A549 (cell line): ENCODE data around the gene JAML. TPM values are rescaled to one million over a fixed set of nuclear protein-coding genes. Genes with fewer than 3 reads are reported as not detected.

Experiments used
- ATAC-seq, 2 experiments: fragments of 200-7000 bp in 1 of 2; fragments of >200 bp in 1 of 2; cut with Nextera tagmentation in 1 of 2; cut with Tn5 transposase in 1 of 2; 3 replicates each; pipeline versions ENCODE4 v1.8.0 to v1.9.1; 2018 to 2020; ENCODE audit warnings: mild to moderate bottlenecking in 1 of 2, moderate library complexity in 1 of 2
- CTCF ChIA-PET: fragments of 300-600 bp; sonication (Branson Sonifier 250); formaldehyde crosslinking; extraction: SDS; loops from one replicate; lab custom pipeline; 2021; ENCODE audit warnings: antibody characterized with exemption, inconsistent platforms; lab: Yijun Ruan, JAX
- POLR2A ChIA-PET: fragments of 350-600 bp; formaldehyde crosslinking; extraction: SDS; loops from one replicate; lab custom pipeline; 2021; ENCODE audit warnings: antibody characterized with exemption, inconsistent platforms; lab: Yijun Ruan, JAX
- DNase-seq, 2 experiments: peaks; one replicate each; pipeline versions ENCODE4 v3.0.0 to v3.0.0-alpha.2; 2011 to 2016; ENCODE audit warnings: low read depth in 1 of 2, low spot score in 1 of 2
- FAIRE-seq: peaks from 2 replicates; lab custom pipeline; 2011; peaks lifted over from hg19 to GRCh38; lab: Jason Lieb, UNC
- H3K27ac ChIP-seq, 2 experiments: fragments of >200 bp; sonication (Bioruptor Twin); formaldehyde crosslinking; 3 replicates each; pipeline ENCODE4 v1.5.1; 2016 to 2017
- H3K4me1 ChIP-seq: fragments of >200 bp; sonication (Bioruptor Twin); formaldehyde crosslinking; 3 replicates; pipeline ENCODE4 v1.6.1; 2016
- H3K4me2 ChIP-seq: fragments of >200 bp; sonication (Bioruptor Twin); formaldehyde crosslinking; 3 replicates; pipeline ENCODE4 v1.6.1; 2016
- H3K4me3 ChIP-seq: fragments of >200 bp; sonication (Bioruptor Twin); formaldehyde crosslinking; 3 replicates; pipeline ENCODE4 v1.5.1; 2016
- H3K9me3 ChIP-seq: fragments of >200 bp; sonication (Bioruptor Twin); formaldehyde crosslinking; 3 replicates; pipeline ENCODE4 v1.6.1; 2016
- ATOH8 ChIP-seq: fragments of 250-450 bp; sonication (Bioruptor Pico); IDR thresholded peaks from 2 replicates; pipeline ENCODE4 v1.5.0; 2020; ENCODE audit warnings: low read depth, mild to moderate bottlenecking, moderate library complexity
- BHLHE40 ChIP-seq: IDR thresholded peaks from 2 replicates; pipeline ENCODE4 v1.6.1; 2012; ENCODE audit warnings: low read depth, low read length, inconsistent platforms
- CBX8 ChIP-seq: fragments of 200-600 bp; sonication (generic); IDR thresholded peaks from 2 replicates; pipeline ENCODE4 v1.6.1; 2016
- CHD2 ChIP-seq: fragments of 150-350 bp; IDR thresholded peaks from 2 replicates; pipeline ENCODE4 v1.6.1; 2014; ENCODE audit warnings: low read length; ENCODE audit not compliant: partially characterized antibody
- EHMT2 ChIP-seq: fragments of 200-600 bp; sonication (generic); IDR thresholded peaks from 2 replicates; pipeline ENCODE4 v1.6.1; 2016; ENCODE audit warnings: antibody characterized with exemption, low read depth, mild to moderate bottlenecking, moderate library complexity
- EP300 ChIP-seq, 2 experiments: fragments of >200 bp; sonication (Bioruptor Twin); formaldehyde crosslinking; IDR thresholded peaks; 2 replicates in 1 of 2; 3 replicates in 1 of 2; pipeline ENCODE4 v1.6.1; 2016 to 2017
- FOSB ChIP-seq: fragments of 250-450 bp; sonication (Bioruptor Pico); IDR thresholded peaks from 2 replicates; pipeline ENCODE4 v1.5.0; 2020; ENCODE audit warnings: mild to moderate bottlenecking, moderate library complexity
- FOSL2 ChIP-seq, 2 experiments: fragments of 450-650 bp in 1 of 2; fragments of >200 bp in 1 of 2; sonication (Bioruptor Twin) in 1 of 2; formaldehyde crosslinking; IDR thresholded peaks; 2 replicates each; pipeline versions ENCODE4 v1.5.0 to v1.6.1; 2016 to 2020; ENCODE audit warnings: mild to moderate bottlenecking in 1 of 2, moderate library complexity in 1 of 2
- HDAC2 ChIP-seq: fragments of 200-600 bp; sonication (generic); IDR thresholded peaks from 2 replicates; pipeline ENCODE4 v1.6.1; 2016
- HEYL ChIP-seq: fragments of 250-450 bp; sonication (Bioruptor Pico); IDR thresholded peaks from 2 replicates; pipeline ENCODE4 v1.8.0; 2021; ENCODE audit warnings: mild to moderate bottlenecking, moderate library complexity
- HOXA7 ChIP-seq: fragments of 250-450 bp; sonication (Bioruptor Pico); IDR thresholded peaks from 2 replicates; pipeline ENCODE4 v1.5.0; 2020; ENCODE audit warnings: mild to moderate bottlenecking, moderate library complexity
- HOXB13 ChIP-seq: fragments of 250-450 bp; sonication (Bioruptor Pico); IDR thresholded peaks from 2 replicates; pipeline ENCODE4 v1.5.0; 2020; ENCODE audit warnings: low read depth, mild to moderate bottlenecking, moderate library complexity
- JUN ChIP-seq, 2 experiments: fragments of >200 bp; sonication (Bioruptor Twin); formaldehyde crosslinking; IDR thresholded peaks; 2 replicates in 1 of 2; 3 replicates in 1 of 2; pipeline ENCODE4 v1.6.1; 2016 to 2017
- JUNB ChIP-seq: fragments of >200 bp; sonication (Bioruptor Twin); formaldehyde crosslinking; IDR thresholded peaks from 2 replicates; pipeline ENCODE4 v1.6.1; 2016
- NPAS2 ChIP-seq: fragments of 250-450 bp; sonication (Bioruptor Pico); IDR thresholded peaks from 2 replicates; pipeline ENCODE4 v1.8.0; 2022; ENCODE audit warnings: mild to moderate bottlenecking, moderate library complexity, borderline replicate concordance
- NR3C1 ChIP-seq: fragments of >200 bp; sonication (Bioruptor Twin); formaldehyde crosslinking; IDR thresholded peaks from 3 replicates; pipeline ENCODE4 v1.6.1; 2017
- POLR2A ChIP-seq: IDR thresholded peaks from 2 replicates; pipeline ENCODE4 v1.6.1; 2012; ENCODE audit warnings: mild to moderate bottlenecking, low read length
- POLR2AphosphoS2 ChIP-seq: conservative IDR thresholded peaks from 2 replicates; pipeline ENCODE4 v1.6.1; 2012; ENCODE audit warnings: low read length, improper control_type of control experiment, inconsistent platforms
- REST ChIP-seq: fragments of 200-600 bp; sonication (generic); IDR thresholded peaks from 2 replicates; pipeline ENCODE4 v1.6.1; 2016; ENCODE audit warnings: antibody characterized with exemption, mild to moderate bottlenecking, moderate library complexity
- RNF2 ChIP-seq: fragments of 200-600 bp; sonication (generic); IDR thresholded peaks from 2 replicates; pipeline ENCODE4 v1.6.1; 2016; ENCODE audit warnings: low read depth, mild to moderate bottlenecking, antibody characterized with exemption, moderate library complexity, borderline replicate concordance
- SMC3 ChIP-seq: fragments of >200 bp; sonication (Bioruptor Twin); formaldehyde crosslinking; IDR thresholded peaks from 3 replicates; pipeline ENCODE4 v1.6.1; 2018; ENCODE audit warnings: inconsistent platforms
- TP53 ChIP-seq: fragments of 250-450 bp; sonication (Bioruptor Pico); IDR thresholded peaks from 2 replicates; pipeline ENCODE4 v1.5.0; 2021; ENCODE audit warnings: mild to moderate bottlenecking, moderate library complexity
- USF2 ChIP-seq: fragments of 450-650 bp; IDR thresholded peaks from 2 replicates; pipeline ENCODE4 v1.6.1; 2014; ENCODE audit warnings: antibody characterized with exemption
- ZFP36 ChIP-seq: fragments of 450-650 bp; IDR thresholded peaks from 2 replicates; pipeline ENCODE4 v1.6.1; 2014; ENCODE audit warnings: borderline replicate concordance; ENCODE audit not compliant: partially characterized antibody
- WGBS: methylation state at CpG from one replicate; pipeline ENCODE4 v1.1.6; 2017; ENCODE audit errors: missing lambda C conversion rate; 5-methylcytosine and 5-hydroxymethylcytosine counted together
- polyA plus RNA-seq, 4 experiments: library from polyadenylated mRNA; depleted of rRNA in 3 of 4; stranded (reverse); fragments of >200 nt; fragmentation: RNase III in 1 of 4; extraction: RNeasy Plus Mini Kit Qiagen cat#74134 plus additional on column Dnase treatment in 1 of 4; gene quantifications; 2 replicates in 3 of 4; 3 replicates in 1 of 4; pipeline ENCODE4 v1.2.3, GENCODE V29; 2011 to 2017
- TF ChIP-seq, protein P1 (sequence below): fragments of >200 bp; sonication (Bioruptor Twin); formaldehyde crosslinking; IDR thresholded peaks from 2 replicates; pipeline ENCODE4 v1.6.1; 2016
- TF ChIP-seq, protein P2 (sequence below): fragments of >200 bp; sonication (Bioruptor Twin); formaldehyde crosslinking; IDR thresholded peaks from 3 replicates; pipeline ENCODE4 v1.6.1; 2016

The JAML gene
- polyA plus RNA-seq, 2 of the 4 experiments (the other 2 are of a cell fraction) = not detected

DNA sequence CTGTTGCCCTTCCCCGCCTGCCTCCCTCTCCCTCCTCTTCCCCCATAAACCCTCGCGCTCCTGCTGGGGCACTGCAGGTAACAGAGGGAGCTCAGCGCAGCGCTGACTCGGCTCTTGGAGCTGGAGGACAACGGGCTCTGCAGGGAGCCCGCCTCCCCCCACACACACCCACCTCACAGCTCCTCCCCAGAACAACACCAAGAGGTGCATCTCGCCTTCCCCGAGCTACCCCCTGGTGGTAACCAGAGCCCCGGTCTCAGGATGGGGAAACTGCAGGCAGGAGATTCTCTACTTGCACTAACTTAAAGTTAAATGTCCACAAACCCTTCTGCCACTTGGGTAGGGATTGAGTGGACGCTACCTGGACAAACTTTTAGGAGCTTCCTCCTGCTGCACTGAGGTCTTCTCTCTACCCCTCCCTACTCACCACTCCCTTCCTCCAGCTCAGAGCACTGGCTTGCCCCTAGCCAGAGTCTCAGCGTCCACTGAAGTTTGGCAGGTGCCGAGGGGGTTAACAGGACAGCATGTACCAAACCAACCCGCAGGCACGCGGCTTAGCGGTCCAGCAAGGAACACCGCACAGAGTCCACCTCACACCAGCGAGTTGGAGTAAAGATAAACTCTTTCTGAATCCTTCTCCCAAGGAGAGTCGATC lies 68.2 kb downstream of the JAML start:
- H3K9me3 ChIP-seq = no peaks in the 10 kb centered on the region
- H3K4me2 ChIP-seq = peak overlapping the region; percentile 36; the same call in 1 of the 3 replicates
- 31% methylated on average over 18 of the region's 21 CpGs for WGBS
- DNase-seq (peak in 1 of 2 experiments; percentile 26), FAIRE-seq (no peak), ATAC-seq (peak in 1 of 2 experiments; percentile 28; a peak in 3 of 6 replicates)
- CTCF ChIA-PET = interaction anchor here (0.7 to 7.1 kb wide), 5 partner anchors 10 to 196 kb away, joined by 3 to 76 read pairs (median 6); no protein-coding TSS in a partner anchor
- TF ChIP-seq SMC3 (no peak), EHMT2 (no peak), FOSB (CRISPR knock-in tag) (no peak), USF2 (no peak), REST (no peak), TP53 (no peak), BHLHE40 (no peak), HOXA7 (no peak), JUN (IDR thresholded peaks at IDR 0.05) (no peak), ZFP36 (no peak), RNF2 (no peak), CBX8 (no peak)
- TF ChIP-seq, protein P1, sequence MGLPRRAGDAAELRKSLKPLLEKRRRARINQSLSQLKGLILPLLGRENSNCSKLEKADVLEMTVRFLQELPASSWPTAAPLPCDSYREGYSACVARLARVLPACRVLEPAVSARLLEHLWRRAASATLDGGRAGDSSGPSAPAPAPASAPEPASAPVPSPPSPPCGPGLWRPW = no peak
- POLR2A ChIA-PET = no interaction called here
- no peak overlapping the region for H3K27ac ChIP-seq
- H3K4me1 ChIP-seq = no peaks in the 10 kb centered on the region; the same call in 2 of the 3 replicates
- no peak overlapping the region for H3K4me3 ChIP-seq

DNA sequence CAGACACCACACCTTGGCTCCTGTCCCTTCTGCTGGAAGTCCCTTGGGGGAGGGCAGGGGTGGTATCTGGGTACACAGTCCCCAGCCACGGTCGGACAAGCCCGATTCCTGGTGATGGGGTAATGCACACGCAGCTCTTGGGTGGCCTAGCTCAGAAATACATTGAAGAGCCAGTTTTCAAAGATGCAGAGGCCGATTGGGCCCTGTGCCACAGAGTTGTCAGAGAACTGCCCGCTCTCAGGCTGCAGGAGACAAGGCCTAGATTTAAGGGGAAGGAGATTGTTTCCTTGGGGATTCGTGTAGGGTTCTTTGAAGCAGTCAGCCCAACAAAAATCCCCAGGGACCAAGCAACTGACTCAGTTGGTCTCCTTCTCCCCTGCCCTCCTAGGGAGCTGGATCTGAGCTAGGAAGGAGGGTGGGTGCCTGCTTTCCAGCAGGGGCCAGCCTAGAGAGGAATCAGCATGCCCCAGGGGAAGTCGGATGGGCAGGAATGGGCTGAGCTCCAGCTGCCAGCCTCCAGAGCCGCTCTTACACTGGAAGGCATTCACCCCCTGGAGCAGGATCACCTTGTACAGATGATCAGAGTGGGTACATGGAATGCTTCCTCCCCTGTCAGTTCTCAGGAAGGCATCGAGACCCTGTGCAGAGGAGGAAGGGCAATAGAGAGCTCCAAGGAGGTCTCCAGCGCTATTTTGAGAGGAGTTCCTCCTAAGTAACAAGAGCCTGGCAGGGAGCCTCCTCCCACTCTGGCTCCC lies 68.9 kb downstream of the JAML start:
- no peak for DNase-seq
- Histone ChIP-seq H3K4me2 (peak overlapping the region; percentile 36; the same call in 1 of the 3 replicates), H3K27ac (no peak overlapping the region), H3K4me1 (no peaks in the 10 kb centered on the region; the same call in 2 of the 3 replicates), H3K4me3 (no peak overlapping the region), H3K9me3 (no peaks in the 10 kb centered on the region)
- WGBS = 46% methylated on average over 6 of the region's 11 CpGs
- peak in 1 of 2 experiments; percentile 9; a peak in 1 of 6 replicates for ATAC-seq
- POLR2A ChIA-PET = no interaction called here
- CTCF ChIA-PET = interaction anchor here (0.7 to 7.1 kb wide), 6 partner anchors 11 to 197 kb away, joined by 3 to 76 read pairs (median 6); no protein-coding TSS in a partner anchor
- no peak for FAIRE-seq
- TF ChIP-seq JUNB (no peak), FOSL2 (IDR thresholded peaks at IDR 0.05) (no peak), FOSL2 (CRISPR knock-in tag; IDR thresholded peaks at IDR 0.05) (no peak), USF2 (no peak), ATOH8 (no peak), HDAC2 (no peak), JUN (IDR thresholded peaks at IDR 0.05) (no peak), NR3C1 (no peak), POLR2AphosphoS2 (no peak), SMC3 (no peak), HOXB13 (no peak), HEYL (CRISPR knock-in tag) (no peak), EP300 (IDR thresholded peaks at IDR 0.05) (no peak), NPAS2 (no peak), EHMT2 (no peak), CHD2 (no peak), POLR2A (no peak)
- TF ChIP-seq, protein P2, sequence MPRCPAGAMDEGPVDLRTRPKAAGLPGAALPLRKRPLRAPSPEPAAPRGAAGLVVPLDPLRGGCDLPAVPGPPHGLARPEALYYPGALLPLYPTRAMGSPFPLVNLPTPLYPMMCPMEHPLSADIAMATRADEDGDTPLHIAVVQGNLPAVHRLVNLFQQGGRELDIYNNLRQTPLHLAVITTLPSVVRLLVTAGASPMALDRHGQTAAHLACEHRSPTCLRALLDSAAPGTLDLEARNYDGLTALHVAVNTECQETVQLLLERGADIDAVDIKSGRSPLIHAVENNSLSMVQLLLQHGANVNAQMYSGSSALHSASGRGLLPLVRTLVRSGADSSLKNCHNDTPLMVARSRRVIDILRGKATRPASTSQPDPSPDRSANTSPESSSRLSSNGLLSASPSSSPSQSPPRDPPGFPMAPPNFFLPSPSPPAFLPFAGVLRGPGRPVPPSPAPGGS = no peak
